ENCODE results near the gene ACP3.
"Not testable (repeated sequence)": the region's sequence is repeated elsewhere in the genome, so short reads cannot be mapped to it uniquely, and the experiment has no call there.

ACP3 gene

GRCh38 chr3:132368962-132369361 lies 51.8 kb downstream of the ACP3 start:
- no peak for DNase-seq

GRCh38 chr3:132376945-132377354 lies 59.7 kb downstream of the ACP3 start:
- not testable (repeated sequence) for DNase-seq

- no peak for DNase-seq
Observed at GRCh38 chr3:132378048-132378762, 61.0 kb downstream of the ACP3 start.

GRCh38 chr3:132378846-132379245 lies 61.6 kb downstream of the ACP3 start:
- no peak for DNase-seq

GRCh38 chr3:132380920-132381319 lies 63.7 kb downstream of the ACP3 start:
- no peak for DNase-seq

GRCh38 chr3:132381348-132381944 lies 64.2 kb downstream of the ACP3 start:
- no peak for DNase-seq

- no peak for DNase-seq
Observed at GRCh38 chr3:132382267-132382666, 65.1 kb downstream of the ACP3 start.

GRCh38 chr3:132382688-132383194 lies 65.5 kb downstream of the ACP3 start:
- no peak for DNase-seq

GRCh38 chr3:132386259-132386658 lies 69.1 kb downstream of the ACP3 start:
- DNase-seq: no peak

- DNase-seq: not testable (repeated sequence)
Observed at GRCh38 chr3:132392675-132393074, 75.5 kb downstream of the ACP3 start.

- DNase-seq: no peak
Observed at GRCh38 chr3:132394320-132394719, 77.1 kb downstream of the ACP3 start.

GRCh38 chr3:132395126-132395525 lies 77.9 kb downstream of the ACP3 start:
- no peak for DNase-seq

GRCh38 chr3:132396255-132396654 lies 79.0 kb downstream of the ACP3 start:
- DNase-seq: no peak

GRCh38 chr3:132396776-132397175 lies 79.6 kb downstream of the ACP3 start:
- DNase-seq: not testable (repeated sequence)

GRCh38 chr3:132399054-132399929 lies 82.1 kb downstream of the ACP3 start:
- DNase-seq: no peak

- no peak for DNase-seq
Observed at GRCh38 chr3:132401255-132401654, 84.0 kb downstream of the ACP3 start.

- no peak for DNase-seq
Observed at GRCh38 chr3:132404276-132404675, 87.1 kb downstream of the ACP3 start.

GRCh38 chr3:132405188-132405587 lies 88.0 kb downstream of the ACP3 start:
- DNase-seq: no peak

GRCh38 chr3:132405609-132406299 lies 88.5 kb downstream of the ACP3 start:
- DNase-seq: no peak

GRCh38 chr3:132406587-132406986 lies 89.4 kb downstream of the ACP3 start:
- no peak for DNase-seq

- DNase-seq: no peak
Observed at GRCh38 chr3:132407025-132407424, 89.8 kb downstream of the ACP3 start.
